H1 (cell line): ENCODE results near the gene RNF212.

ENCODE experiments used
- CTCF ChIP-seq, 3 experiments: IDR thresholded peaks; 1 replicate in 2 of 3; 2 replicates in 1 of 3; pipeline versions ENCODE4 v1.5.1 to v1.6.1; 2011; ENCODE audit warnings: low read length in 3 of 3, mild to moderate bottlenecking in 3 of 3, inconsistent platforms in 2 of 3, low read depth in 1 of 3, moderate library complexity in 1 of 3; ENCODE audit not compliant: insufficient read depth in 1 of 3; ENCODE audit errors: control extremely low read depth in 1 of 3
- EP300 ChIP-seq, 2 experiments: IDR thresholded peaks; 1 replicate in 1 of 2; 2 replicates in 1 of 2; pipeline ENCODE4 v1.6.1; 2011 to 2012; ENCODE audit warnings: low read depth in 2 of 2, low read length in 2 of 2, mild to moderate bottlenecking in 2 of 2, borderline replicate concordance in 1 of 2, inconsistent platforms in 1 of 2, moderate library complexity in 1 of 2
- EZH2 ChIP-seq: fragments of 200-600 bp; sonication (generic); IDR thresholded peaks from 2 replicates; pipeline ENCODE4 v1.7.1; 2012; ENCODE audit warnings: low read depth, mild to moderate bottlenecking, moderate library complexity, low read length, inconsistent platforms; ENCODE audit not compliant: severe bottlenecking
- FOSL1 ChIP-seq: IDR thresholded peaks from 2 replicates; pipeline ENCODE4 v1.6.1; 2011; ENCODE audit warnings: mild to moderate bottlenecking, low read depth, low read length, moderate library complexity; ENCODE audit not compliant: insufficient read depth
- GTF2F1 ChIP-seq: IDR thresholded peaks from 2 replicates; pipeline ENCODE4 v1.6.1; 2012; ENCODE audit warnings: low read depth, low read length, improper control_type of control experiment, borderline replicate concordance
- HDAC6 ChIP-seq: IDR thresholded peaks from one replicate; pipeline ENCODE4 v1.7.1; 2012; ENCODE audit warnings: low read depth, mild to moderate bottlenecking, inconsistent platforms, low read length, moderate library complexity
- POLR2A ChIP-seq, 2 experiments: IDR thresholded peaks; 1 replicate in 1 of 2; 2 replicates in 1 of 2; pipeline ENCODE4 v1.6.1; 2011; ENCODE audit warnings: low read depth in 2 of 2, low read length in 2 of 2, mild to moderate bottlenecking in 2 of 2; ENCODE audit errors: control extremely low read depth in 1 of 2
- POLR2AphosphoS5 ChIP-seq: IDR thresholded peaks from 2 replicates; pipeline ENCODE4 v1.6.1; 2011; ENCODE audit warnings: low read depth, low read length
- SIX5 ChIP-seq: IDR thresholded peaks from 2 replicates; pipeline ENCODE4 v1.6.1; 2011; ENCODE audit warnings: mild to moderate bottlenecking, low read depth, low read length
- SRF ChIP-seq: IDR thresholded peaks from 2 replicates; pipeline ENCODE4 v1.6.1; 2011; ENCODE audit warnings: mild to moderate bottlenecking, low read depth, low read length, moderate library complexity
- TAF7 ChIP-seq: optimal IDR thresholded peaks from 2 replicates; pipeline ENCODE3; 2011; ENCODE audit warnings: low read depth, mild to moderate bottlenecking, inconsistent platforms, low read length, moderate library complexity, borderline replicate concordance
- USF2 ChIP-seq: IDR thresholded peaks from 2 replicates; pipeline ENCODE4 v1.6.1; 2011; ENCODE audit warnings: low read length, improper control_type of control experiment
- ZNF274 ChIP-seq: IDR thresholded peaks from 2 replicates; pipeline ENCODE4 v1.7.0; 2012; ENCODE audit warnings: low read length, borderline replicate concordance; ENCODE audit errors: extremely low read depth

GRCh38 chr4:1096841-1097240, 16.5 kb downstream of the RNF212 start:
- TF ChIP-seq CTCF (IDR thresholded peaks at IDR 0.05; ENCODE audit: control extremely low read depth in 1 of 3, insufficient read depth in 1 of 3, low read depth in 1 of 3, low read length in 3 of 3), result no peak
- TF ChIP-seq ZNF274, result no peak
- no peak for TF ChIP-seq SIX5
- TF ChIP-seq TAF7, result no peak
- no peak for TF ChIP-seq EZH2
- TF ChIP-seq FOSL1, result no peak
- TF ChIP-seq GTF2F1, result no peak
- TF ChIP-seq POLR2A (IDR thresholded peaks at IDR 0.05; ENCODE audit: control extremely low read depth in 1 of 2, low read depth in 2 of 2, low read length in 2 of 2), result no peak
- TF ChIP-seq SRF, result no peak
- TF ChIP-seq POLR2AphosphoS5, result no peak
- no peak for TF ChIP-seq USF2
- TF ChIP-seq HDAC6, result no peak
- no peak for TF ChIP-seq EP300 (IDR thresholded peaks at IDR 0.05; ENCODE audit: borderline replicate concordance in 1 of 2, low read depth in 2 of 2, low read length in 2 of 2)
